ENCODE measurements around the gene TSGA10. TPM values are rescaled to one million over a fixed set of nuclear protein-coding genes. Genes with fewer than 3 reads are reported as not detected.

TSGA10 gene
- total RNA-seq, 2 experiments from 2014 or later = 3.8 to 10.8 TPM

DNA sequence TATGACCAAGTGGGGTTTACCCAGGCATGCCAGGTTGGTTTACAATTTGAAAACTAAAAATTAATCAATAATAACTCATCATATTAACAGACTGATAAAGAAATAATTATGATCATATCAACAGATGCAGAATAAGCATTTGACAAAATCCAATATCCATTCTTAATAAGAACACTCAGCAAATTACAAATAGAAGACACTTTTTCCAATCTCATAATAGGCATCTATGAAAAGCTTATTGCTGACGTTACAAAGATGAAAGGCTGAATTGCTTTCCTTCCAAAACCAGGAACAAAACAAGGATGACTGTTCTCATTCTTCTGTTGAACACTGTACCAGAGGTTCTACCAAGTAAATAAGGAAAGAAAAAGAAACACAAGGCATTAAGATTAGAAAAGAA, 68.4 kb downstream of the TSGA10 start:
- no peak for DNase-seq (ENCODE audit: low spot score)
- ChIA-PET POLR2A (no interaction called here), CTCF (ENCODE audit: unreplicated experiment) (no interaction called here)
- Histone ChIP-seq H3K4me1 (ENCODE audit: insufficient read depth, low read length, poor library complexity, severe bottlenecking) (no peaks in the 10 kb centered on the region), H4K20me1 (ENCODE audit: insufficient read depth, low read length) (0 out of 2 replicates have a peak, but pooled peaks cover 3% of the 10 kb centered on the region), H3K9me3 (ENCODE audit: low read length) (no peaks in the 10 kb centered on the region), H3K79me2 (ENCODE audit: insufficient read depth, low read depth, low read length) (no peaks in the 10 kb centered on the region), H3K27ac (ENCODE audit: low read depth, low read length, poor library complexity, severe bottlenecking) (no peak overlapping the region), H3K9me2 (ENCODE audit: insufficient read depth, low read length) (no peaks in the 10 kb centered on the region), H3K4me3 (ENCODE audit: low read depth, low read length, poor library complexity, severe bottlenecking) (no peak overlapping the region), H3K36me3 (ENCODE audit: insufficient read depth, low read length) (no peaks in the 10 kb centered on the region), H3K4me2 (ENCODE audit: low read length) (no peak overlapping the region), H2AFZ (ENCODE audit: low read length) (no peak overlapping the region)
- TF ChIP-seq, protein P1, sequence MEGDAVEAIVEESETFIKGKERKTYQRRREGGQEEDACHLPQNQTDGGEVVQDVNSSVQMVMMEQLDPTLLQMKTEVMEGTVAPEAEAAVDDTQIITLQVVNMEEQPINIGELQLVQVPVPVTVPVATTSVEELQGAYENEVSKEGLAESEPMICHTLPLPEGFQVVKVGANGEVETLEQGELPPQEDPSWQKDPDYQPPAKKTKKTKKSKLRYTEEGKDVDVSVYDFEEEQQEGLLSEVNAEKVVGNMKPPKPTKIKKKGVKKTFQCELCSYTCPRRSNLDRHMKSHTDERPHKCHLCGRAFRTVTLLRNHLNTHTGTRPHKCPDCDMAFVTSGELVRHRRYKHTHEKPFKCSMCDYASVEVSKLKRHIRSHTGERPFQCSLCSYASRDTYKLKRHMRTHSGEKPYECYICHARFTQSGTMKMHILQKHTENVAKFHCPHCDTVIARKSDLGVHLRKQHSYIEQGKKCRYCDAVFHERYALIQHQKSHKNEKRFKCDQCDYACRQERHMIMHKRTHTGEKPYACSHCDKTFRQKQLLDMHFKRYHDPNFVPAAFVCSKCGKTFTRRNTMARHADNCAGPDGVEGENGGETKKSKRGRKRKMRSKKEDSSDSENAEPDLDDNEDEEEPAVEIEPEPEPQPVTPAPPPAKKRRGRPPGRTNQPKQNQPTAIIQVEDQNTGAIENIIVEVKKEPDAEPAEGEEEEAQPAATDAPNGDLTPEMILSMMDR (conservative IDR thresholded peaks at IDR 0.05; ENCODE audit: low read length) = no peak
- no peak for TF ChIP-seq EZH2phosphoT487 (IDR thresholded peaks at IDR 0.05; ENCODE audit: borderline replicate concordance, low read depth, low read length)
- BruUV-seq (replicated peaks) = no TSS peak
- intact Hi-C loops (cut with micrococcal nuclease; ENCODE audit: unreplicated experiment) = loop anchor here (10.0 kb wide), 1 partner anchor 408 kb away; the partner anchor contains the start of gene REV1

- peak; percentile 16 for DNase-seq (ENCODE audit: low spot score)
- H3K4me1 ChIP-seq (ENCODE audit: insufficient read depth, low read length, poor library complexity, severe bottlenecking) = no peaks in the 10 kb centered on the region
- H3K4me2 ChIP-seq (ENCODE audit: low read length) = no peak overlapping the region
- no peaks in the 10 kb centered on the region for H3K36me3 ChIP-seq (ENCODE audit: insufficient read depth, low read length)
- no peak overlapping the region for H3K27ac ChIP-seq (ENCODE audit: low read depth, low read length, poor library complexity, severe bottlenecking)
- no peaks in the 10 kb centered on the region for H3K9me3 ChIP-seq (ENCODE audit: low read length)
- 0 out of 2 replicates have a peak, but pooled peaks cover 3% of the 10 kb centered on the region for H4K20me1 ChIP-seq (ENCODE audit: insufficient read depth, low read length)
- no peaks in the 10 kb centered on the region for H3K79me2 ChIP-seq (ENCODE audit: insufficient read depth, low read depth, low read length)
- BruUV-seq (replicated peaks) = no TSS peak
- POLR2A ChIA-PET = no interaction called here
- no peak overlapping the region for H2AFZ ChIP-seq (ENCODE audit: low read length)
- CTCF ChIA-PET (ENCODE audit: unreplicated experiment) = interaction anchor here (0.6 kb wide), 1 partner anchor 1544 kb away, joined by 3 read pairs; no protein-coding TSS in a partner anchor
- TF ChIP-seq, protein P1 (conservative IDR thresholded peaks at IDR 0.05; ENCODE audit: low read length) = peak; percentile 56
- TF ChIP-seq EZH2phosphoT487 (IDR thresholded peaks at IDR 0.05; ENCODE audit: borderline replicate concordance, low read depth, low read length) = no peak
- H3K9me2 ChIP-seq (ENCODE audit: insufficient read depth, low read length) = no peaks in the 10 kb centered on the region
- H3K4me3 ChIP-seq (ENCODE audit: low read depth, low read length, poor library complexity, severe bottlenecking) = no peak overlapping the region
- intact Hi-C loops (cut with micrococcal nuclease; ENCODE audit: unreplicated experiment) = loop anchor here (10.0 kb wide), 1 partner anchor 409 kb away; the partner anchor contains the start of gene REV1
Measured at GRCh38 chr2:99085421-99085820, 69.3 kb downstream of the TSGA10 start.

- no peak for TF ChIP-seq EZH2phosphoT487 (IDR thresholded peaks at IDR 0.05; ENCODE audit: borderline replicate concordance, low read depth, low read length)
- TF ChIP-seq, protein P1 (conservative IDR thresholded peaks at IDR 0.05; ENCODE audit: low read length) = no peak
- ChIA-PET POLR2A (no interaction called here), CTCF (ENCODE audit: unreplicated experiment) (no interaction called here)
- 0 out of 2 replicates have a peak, but pooled peaks cover 3% of the 10 kb centered on the region for H4K20me1 ChIP-seq (ENCODE audit: insufficient read depth, low read length)
- no peak overlapping the region for H3K27ac ChIP-seq (ENCODE audit: low read depth, low read length, poor library complexity, severe bottlenecking)
- no peaks in the 10 kb centered on the region for H3K4me1 ChIP-seq (ENCODE audit: insufficient read depth, low read length, poor library complexity, severe bottlenecking)
- no peak for DNase-seq (ENCODE audit: low spot score)
- no peaks in the 10 kb centered on the region for H3K79me2 ChIP-seq (ENCODE audit: insufficient read depth, low read depth, low read length)
- H3K4me2 ChIP-seq (ENCODE audit: low read length) = no peak overlapping the region
- no peaks in the 10 kb centered on the region for H3K36me3 ChIP-seq (ENCODE audit: insufficient read depth, low read length)
- no TSS peak for BruUV-seq (replicated peaks)
- no peaks in the 10 kb centered on the region for H3K9me3 ChIP-seq (ENCODE audit: low read length)
- H3K9me2 ChIP-seq (ENCODE audit: insufficient read depth, low read length) = no peaks in the 10 kb centered on the region
- no peak overlapping the region for H3K4me3 ChIP-seq (ENCODE audit: low read depth, low read length, poor library complexity, severe bottlenecking)
- intact Hi-C loops (cut with micrococcal nuclease; ENCODE audit: unreplicated experiment) = loop anchor here (10.0 kb wide), 1 partner anchor 411 kb away; the partner anchor contains the start of gene REV1
- H2AFZ ChIP-seq (ENCODE audit: low read length) = no peak overlapping the region
Measured at GRCh38 chr2:99084256-99084655, 70.5 kb downstream of the TSGA10 start.

Data from OCI-LY7 (cell line).